ENCODE data around the gene CPD. TPM values are rescaled to one million over a fixed set of nuclear protein-coding genes. Genes with fewer than 3 reads are reported as not detected.
A peak's percentile ranks its signal among the peaks of the same experiment; 100 is the strongest.

The CPD gene
- total and polyA plus RNA-seq, 2 of the 13 experiments (the other 11 are each of a cell fraction or from before 2014, with no cell fraction given): 46.1 to 72.3 TPM

- TF ChIP-seq ZNF318 (CRISPR knock-in tag; IDR thresholded peaks at IDR 0.05) (no peak), ZNF235 (CRISPR knock-in tag; IDR thresholded peaks at IDR 0.05; ENCODE audit: borderline replicate concordance) (no peak), ZNF557 (CRISPR knock-in tag; IDR thresholded peaks at IDR 0.05) (no peak), ZNF274 (CRISPR knock-in tag; IDR thresholded peaks at IDR 0.05) (0 out of 2 replicates have a peak, but pooled peaks have one; percentile 22), ZNF496 (CRISPR knock-in tag; IDR thresholded peaks at IDR 0.05; ENCODE audit: insufficient replicate concordance) (no peak), ZNF605 (CRISPR knock-in tag; IDR thresholded peaks at IDR 0.05) (no peak; the same call in 1 of the 2 replicates), SETDB1 (CRISPR knock-in tag; IDR thresholded peaks at IDR 0.05; ENCODE audit: borderline replicate concordance) (no peak), ZNF781 (CRISPR knock-in tag; IDR thresholded peaks at IDR 0.05; ENCODE audit: borderline replicate concordance, not compliant biosample characterization) (no peak), TFAP4 (IDR thresholded peaks at IDR 0.05; ENCODE audit: borderline replicate concordance, low read depth) (peak; percentile 62; the same call in 1 of the 2 replicates), ATF4 (CRISPR knock-in tag; IDR thresholded peaks at IDR 0.05) (no peak), HDAC1 (CRISPR knock-in tag; IDR thresholded peaks at IDR 0.05) (no peak; the same call in 1 of the 2 replicates), THAP8 (CRISPR knock-in tag; IDR thresholded peaks at IDR 0.05; ENCODE audit: borderline replicate concordance) (no peak), BRCA1 (CRISPR knock-in tag; IDR thresholded peaks at IDR 0.05) (no peak), NR2F2 (IDR thresholded peaks at IDR 0.05; ENCODE audit: borderline replicate concordance, low read depth) (peak; percentile 85), XRCC5 (optimal IDR thresholded peaks at IDR 0.05; ENCODE audit: low read length) (no peak), ADNP (CRISPR knock-in tag; IDR thresholded peaks at IDR 0.05) (no peak), PHF8 (CRISPR knock-in tag; IDR thresholded peaks at IDR 0.05) (peak; percentile 47), ZNF883 (CRISPR knock-in tag; IDR thresholded peaks at IDR 0.05; ENCODE audit: not compliant biosample characterization) (no peak), ZNF747 (CRISPR knock-in tag; IDR thresholded peaks at IDR 0.05; ENCODE audit: borderline replicate concordance) (no peak)
These were observed 41.2 kb upstream of the CPD start (continued) for GRCh38 chr17:30337393-30337999.
